ENCODE data around the gene CHRND. TPM values are rescaled to one million over a fixed set of nuclear protein-coding genes. Genes with fewer than 3 reads are reported as not detected.

CHRND gene
- total and polyA plus RNA-seq, 2 experiments from 2014 or later: 0.10 to 0.11 TPM

DNA sequence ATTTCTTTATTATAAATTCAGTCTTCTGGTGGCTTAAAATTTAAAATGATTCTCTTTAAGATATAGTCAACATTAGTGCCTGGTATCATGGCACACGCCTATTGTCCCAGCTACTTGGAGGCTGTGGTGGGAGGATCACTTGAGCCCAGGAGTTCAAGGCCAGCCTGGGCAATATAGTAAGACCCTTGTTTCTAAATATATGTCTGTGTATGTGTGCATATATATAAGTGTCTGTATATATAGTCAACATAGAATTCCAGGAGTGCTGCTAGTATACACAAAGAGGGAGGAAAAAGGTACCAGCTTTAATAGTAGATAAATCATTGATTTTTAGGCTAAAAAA, 49.4 kb downstream of the CHRND start:
- H3K4me3 Mint-ChIP-seq: no peak overlapping the region
- Histone ChIP-seq H3K36me3 (ENCODE audit: insufficient read depth) (no peaks in the 10 kb centered on the region; the same call in 1 of the 2 replicates), H3K4me2 (no peak overlapping the region), H3K9me2 (ENCODE audit: insufficient read depth) (no peaks in the 10 kb centered on the region), H2AFZ (no peak overlapping the region), H3K4me1 (ENCODE audit: insufficient read depth) (no peaks in the 10 kb centered on the region), H3K4me3 (no peak overlapping the region), H3K27ac (ENCODE audit: low read depth) (no peak overlapping the region), H4K20me1 (replicated peaks; ENCODE audit: insufficient read depth) (no peaks in the 10 kb centered on the region; the same call in 1 of the 2 replicates), H3F3A (replicated peaks; ENCODE audit: low read depth) (no peaks in the 10 kb centered on the region), H3K27me3 (ENCODE audit: insufficient read depth) (no peaks in the 10 kb centered on the region), H3K79me2 (replicated peaks; ENCODE audit: insufficient read depth) (no peaks in the 10 kb centered on the region)
- no peaks in the 10 kb centered on the region for H3K27me3 Mint-ChIP-seq (ENCODE audit: insufficient read depth, low read depth, poor library complexity)
- TF ChIP-seq ZNF462 (CRISPR knock-in tag; IDR thresholded peaks at IDR 0.05) (no peak), POLR2AphosphoS5 (IDR thresholded peaks at IDR 0.05; ENCODE audit: low read depth) (no peak), REST (IDR thresholded peaks at IDR 0.05; ENCODE audit: unreplicated experiment) (no peak)
- no peak for ATAC-seq
- H3K36me3 Mint-ChIP-seq (ENCODE audit: low read depth): peaks cover 26% of the 10 kb centered on the region
- no peak for DNase-seq (ENCODE audit: low spot score)
- no peaks in the 10 kb centered on the region for H3K9me3 Mint-ChIP-seq
- no peak overlapping the region for H3K27ac Mint-ChIP-seq
- no peaks in the 10 kb centered on the region for H3K4me1 Mint-ChIP-seq

Data from GM23338 (cell line).